ENCODE measurements around the gene DRD1. TPM values are rescaled to one million over a fixed set of nuclear protein-coding genes. Genes with fewer than 3 reads are reported as not detected.

DRD1 gene
- total and polyA plus RNA-seq, 4 donors = 1.6 to 4.3 (median 2.3) TPM

Other genes with a start within 250 kb of the DRD1 start
- 10 to 100 TPM; 55.9 to 80.0 TPM for gene SFXN1, start 34.4 kb upstream of the DRD1 start, total RNA-seq
- 10 to 100 TPM; 76.5 to 77.1 TPM for gene SFXN1, start 34.4 kb upstream of the DRD1 start, polyA plus RNA-seq (ENCODE audit: insufficient read length in 2 of 2)
- gene HRH2, start 213.9 kb upstream of the DRD1 start, total RNA-seq = 1 to 10 TPM; 2.6 to 3.3 TPM
- 1 to 10 TPM; 3.8 to 3.9 TPM for gene HRH2, start 213.9 kb upstream of the DRD1 start, polyA plus RNA-seq (ENCODE audit: insufficient read length in 2 of 2)